Trophoblast cell (in vitro differentiated cells and primary cell): ENCODE data around the gene LAMA5.
A peak's percentile ranks its signal among the peaks of the same experiment; 100 is the strongest.

Experiments
- DNase-seq, 2 donors: peaks; one replicate each; pipeline ENCODE4 v3.0.0-alpha.2; 2016
- H2AFZ ChIP-seq: 2 replicates; pipeline ENCODE4 v1.6.1; 2013; ENCODE audit warnings: low read length, moderate library complexity, mild to moderate bottlenecking; ENCODE audit not compliant: insufficient read depth, poor library complexity
- H2AK5ac ChIP-seq: 2 replicates; pipeline ENCODE4 v1.6.1; 2013; ENCODE audit warnings: mild to moderate bottlenecking, low read length
- H2BK120ac ChIP-seq: 2 replicates; pipeline ENCODE4 v1.6.1; 2013; ENCODE audit warnings: low read length, mild to moderate bottlenecking, moderate library complexity; ENCODE audit not compliant: insufficient read depth, poor library complexity
- H2BK12ac ChIP-seq: 2 replicates; pipeline ENCODE4 v1.6.1; 2013; ENCODE audit warnings: mild to moderate bottlenecking, low read length, moderate library complexity
- H2BK5ac ChIP-seq: 2 replicates; pipeline ENCODE4 v1.6.1; 2013; ENCODE audit warnings: low read length, low read depth, moderate library complexity, mild to moderate bottlenecking; ENCODE audit not compliant: poor library complexity
- H3K14ac ChIP-seq: 2 replicates; pipeline ENCODE4 v1.6.1; 2013; ENCODE audit warnings: mild to moderate bottlenecking, low read length
- H3K18ac ChIP-seq: 2 replicates; pipeline ENCODE4 v1.6.1; 2013; ENCODE audit warnings: mild to moderate bottlenecking, low read length
- H3K23ac ChIP-seq: 2 replicates; pipeline ENCODE4 v1.6.1; 2013; ENCODE audit warnings: low read length
- H3K27ac ChIP-seq: 2 replicates; pipeline ENCODE4 v1.5.1; 2013; ENCODE audit warnings: low read depth, mild to moderate bottlenecking, inconsistent platforms, low read length, moderate library complexity
- H3K27me3 ChIP-seq: 2 replicates; pipeline ENCODE4 v1.6.1; 2013; ENCODE audit warnings: inconsistent platforms, mild to moderate bottlenecking, low read length, moderate library complexity; ENCODE audit not compliant: insufficient read depth
- H3K36me3 ChIP-seq, 2 experiments: 1 replicate in 1 of 2; 2 replicates in 1 of 2; pipeline ENCODE4 v1.6.1; 2013; ENCODE audit warnings: low read length in 2 of 2, mild to moderate bottlenecking in 2 of 2, moderate library complexity in 1 of 2; ENCODE audit not compliant: insufficient read depth in 2 of 2, control insufficient read depth in 1 of 2
- H3K4ac ChIP-seq: 2 replicates; pipeline ENCODE4 v1.6.1; 2013; ENCODE audit warnings: low read depth, mild to moderate bottlenecking, low read length, moderate library complexity
- H3K4me1 ChIP-seq, 2 experiments: 1 replicate in 1 of 2; 2 replicates in 1 of 2; pipeline ENCODE4 v1.6.1; 2013; ENCODE audit warnings: low read length in 2 of 2, mild to moderate bottlenecking in 2 of 2, moderate library complexity in 1 of 2; ENCODE audit not compliant: insufficient read depth in 2 of 2, control insufficient read depth in 1 of 2
- H3K4me2 ChIP-seq: 2 replicates; pipeline ENCODE4 v1.6.1; 2013; ENCODE audit warnings: inconsistent platforms, mild to moderate bottlenecking, low read length, moderate library complexity
- H3K4me3 ChIP-seq: 2 replicates; pipeline ENCODE4 v1.5.1; 2013; ENCODE audit warnings: mild to moderate bottlenecking, low read depth, low read length, inconsistent platforms
- H3K79me1 ChIP-seq: one replicate; pipeline ENCODE4 v1.6.1; 2013; ENCODE audit warnings: low read length
- H3K79me2 ChIP-seq: 2 replicates; pipeline ENCODE4 v1.6.1; 2013; ENCODE audit warnings: low read length, mild to moderate bottlenecking; ENCODE audit not compliant: control insufficient read depth, insufficient read depth, poor library complexity
- H3K9ac ChIP-seq: 2 replicates; pipeline ENCODE4 v1.6.1; 2013; ENCODE audit warnings: mild to moderate bottlenecking, low read length
- H3K9me3 ChIP-seq: 2 replicates; pipeline ENCODE4 v1.6.1; 2013; ENCODE audit warnings: low read depth, mild to moderate bottlenecking, control low read depth, inconsistent platforms, low read length; ENCODE audit not compliant: insufficient read depth
- H4K12ac ChIP-seq: 2 replicates; pipeline ENCODE4 v1.6.1; 2013; ENCODE audit warnings: low read depth, mild to moderate bottlenecking, low read length, moderate library complexity
- H4K8ac ChIP-seq: 2 replicates; pipeline ENCODE4 v1.6.1; 2013; ENCODE audit warnings: low read depth, mild to moderate bottlenecking, low read length, moderate library complexity
- H4K91ac ChIP-seq: one replicate; pipeline ENCODE4 v1.6.1; 2013; ENCODE audit warnings: low read depth, mild to moderate bottlenecking, low read length, moderate library complexity
- WGBS: extraction: QIAGEN DNeasy Blood & Tissue Kit; methylation state at CpG from one replicate; pipeline ENCODE4 v1.1.7; 2013; ENCODE audit warnings: missing lambda C conversion rate; ENCODE audit not compliant: insufficient read length, insufficient coverage; ENCODE audit errors: extremely low coverage; 5-methylcytosine and 5-hydroxymethylcytosine counted together

LAMA5 gene

DNA sequence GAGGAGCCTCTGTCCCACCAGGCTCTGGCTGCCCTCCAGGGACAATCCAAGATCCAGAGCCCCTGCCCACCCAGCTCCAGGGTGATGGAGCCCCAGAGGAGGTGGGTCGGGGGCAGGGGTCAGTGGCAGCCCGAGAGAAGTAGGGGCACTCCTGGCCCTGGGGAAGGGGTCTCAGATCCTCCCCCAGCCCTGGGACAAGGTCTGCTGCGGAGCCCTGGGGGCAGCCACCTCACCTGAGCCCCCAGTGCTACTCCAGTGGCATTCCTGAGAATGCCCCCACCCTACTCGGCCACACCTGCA is 2.7 kb upstream of the LAMA5 start:
- H3K4me2 ChIP-seq, result no peak overlapping the region
- no CpG with 5 or more reads among the region's 4 CpGs for WGBS
- H2BK120ac ChIP-seq, result peak overlapping the region; percentile 55
- peaks cover 1 to 4% of the 10 kb centered on the region in 2 experiments for H3K36me3 ChIP-seq
- no peak overlapping the region for H3K4me3 ChIP-seq
- DNase-seq, result no peak
- peak overlapping the region; percentile 74 for H2BK12ac ChIP-seq
- no peaks in the 10 kb centered on the region for H3K27me3 ChIP-seq
- no peak overlapping the region for H3K27ac ChIP-seq
- H3K4me1 ChIP-seq, result peaks cover 40 to 43% of the 10 kb centered on the region in 2 experiments
- peak overlapping the region; percentile 71 for H4K91ac ChIP-seq
- no peak overlapping the region for H3K23ac ChIP-seq
- no peak overlapping the region for H4K12ac ChIP-seq
- no peak overlapping the region for H2AFZ ChIP-seq
- H2AK5ac ChIP-seq, result peak overlapping the region; percentile 75
- H2BK5ac ChIP-seq, result peak overlapping the region; percentile 14
- peak overlapping the region; percentile 30 for H3K18ac ChIP-seq
- no peaks in the 10 kb centered on the region for H3K9me3 ChIP-seq
- peak overlapping the region; percentile 40 for H4K8ac ChIP-seq
- peaks cover 35% of the 10 kb centered on the region for H3K79me1 ChIP-seq
- peaks cover 16% of the 10 kb centered on the region for H3K79me2 ChIP-seq
- peak overlapping the region; percentile 21 for H3K4ac ChIP-seq
- H3K14ac ChIP-seq, result peak overlapping the region; percentile 26
- no peak overlapping the region for H3K9ac ChIP-seq

DNA sequence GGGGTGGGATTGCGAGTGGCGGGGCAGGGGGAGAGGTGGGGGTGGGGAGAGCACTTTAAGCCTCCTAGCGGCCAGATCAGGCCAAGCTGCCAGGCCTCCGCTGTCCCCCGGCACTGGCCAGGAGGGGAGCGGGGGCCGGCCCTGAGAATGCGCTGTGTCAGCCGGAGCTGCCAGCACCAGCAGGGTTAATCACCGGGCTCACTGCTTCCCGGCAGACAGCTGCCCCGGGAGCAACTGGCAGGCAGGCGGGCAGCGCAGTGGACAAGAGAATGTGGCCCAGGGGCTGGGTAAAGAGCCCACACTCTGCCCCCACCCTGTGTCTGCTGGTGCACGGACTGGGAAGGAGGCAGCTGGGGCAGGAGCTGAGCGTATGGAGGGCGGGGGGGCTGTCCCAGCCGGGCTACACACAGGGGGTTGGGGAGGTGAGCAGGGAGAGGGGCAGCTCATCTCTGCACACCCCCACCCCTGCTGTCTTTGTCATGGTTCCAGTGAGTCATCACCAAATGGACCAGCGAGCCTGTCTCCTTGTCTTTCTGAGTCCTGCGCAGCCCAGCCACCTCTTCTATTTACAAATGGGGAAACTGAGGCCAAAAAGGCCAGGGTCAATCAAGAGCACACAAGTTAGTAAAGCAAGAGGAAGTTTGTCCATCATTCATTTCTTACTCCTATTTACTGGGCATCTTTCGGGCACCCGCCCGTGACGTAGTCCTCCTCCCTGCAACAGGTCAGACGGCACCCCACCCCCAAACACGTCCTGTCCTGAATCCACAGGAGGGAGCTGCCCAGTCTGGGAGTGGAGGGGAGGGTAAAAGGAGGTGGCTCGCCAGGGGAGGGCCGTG is 2.1 kb upstream of the LAMA5 start:
- Histone ChIP-seq H2AFZ (peak overlapping the region; percentile 58), H3K27ac (no peak overlapping the region), H2AK5ac (peak overlapping the region; percentile 75), H3K79me1 (peaks cover 35% of the 10 kb centered on the region), H3K4me3 (no peak overlapping the region), H3K23ac (no peak overlapping the region), H4K12ac (no peak overlapping the region), H3K4me2 (peak overlapping the region; percentile 73), H4K8ac (peak overlapping the region; percentile 40), H2BK120ac (peak overlapping the region; percentile 75), H3K4me1 (peaks cover 46 to 48% of the 10 kb centered on the region in 2 experiments), H3K36me3 (peaks cover 2 to 6% of the 10 kb centered on the region in 2 experiments), H3K79me2 (peaks cover 21% of the 10 kb centered on the region), H2BK5ac (peak overlapping the region; percentile 14), H3K18ac (peak overlapping the region; percentile 30), H3K27me3 (no peaks in the 10 kb centered on the region), H3K9ac (no peak overlapping the region), H4K91ac (peak overlapping the region; percentile 92), H3K14ac (peak overlapping the region; percentile 28), H3K4ac (peak overlapping the region; percentile 21), H3K9me3 (no peaks in the 10 kb centered on the region), H2BK12ac (peak overlapping the region; percentile 75)
- peak; percentile 42 to 54 for DNase-seq
- no CpG with 5 or more reads among the region's 28 CpGs for WGBS

DNA sequence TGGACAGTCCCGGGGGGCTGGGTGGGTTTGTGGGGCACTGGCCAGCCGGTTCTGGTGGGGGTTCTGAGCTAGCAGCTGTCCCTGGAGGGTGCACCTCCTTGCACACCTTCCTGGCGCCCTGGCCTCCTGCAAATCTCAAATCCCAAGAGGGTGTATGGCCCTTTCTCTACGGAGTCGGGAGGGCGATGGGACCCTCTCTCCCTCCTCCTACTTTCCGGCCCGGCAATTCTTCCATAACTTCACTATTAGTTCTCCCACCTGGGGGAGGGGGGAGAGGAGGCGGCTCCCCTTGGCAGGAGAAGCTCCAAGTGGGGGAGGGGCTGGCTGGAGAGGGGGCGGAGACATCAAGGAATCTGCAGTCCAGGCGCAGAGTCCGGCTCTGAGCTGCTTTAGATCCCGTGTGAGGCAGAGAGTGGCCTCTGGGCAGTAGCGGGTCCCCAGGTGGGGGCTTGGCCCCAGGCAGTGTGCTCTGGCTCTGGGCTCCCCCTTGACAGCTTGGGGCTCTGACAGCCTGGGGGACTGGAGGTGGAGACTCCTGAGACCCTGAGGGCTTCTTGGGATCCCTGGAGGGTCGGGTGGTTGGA is 1.4 kb upstream of the LAMA5 start:
- Histone ChIP-seq H2AFZ (peak overlapping the region; percentile 58), H4K12ac (no peak overlapping the region), H3K23ac (no peak overlapping the region), H2AK5ac (peak overlapping the region; percentile 77), H4K91ac (peak overlapping the region; percentile 92), H3K14ac (peak overlapping the region; percentile 72), H3K27ac (peak overlapping the region; percentile 59), H3K27me3 (no peaks in the 10 kb centered on the region), H2BK5ac (no peak overlapping the region), H4K8ac (peak overlapping the region; percentile 60), H3K79me2 (peaks cover 28% of the 10 kb centered on the region), H3K4me3 (no peak overlapping the region), H3K79me1 (peaks cover 35% of the 10 kb centered on the region), H3K9ac (no peak overlapping the region), H3K18ac (peak overlapping the region; percentile 67), H3K4me1 (peaks cover 50 to 55% of the 10 kb centered on the region in 2 experiments), H3K36me3 (peaks cover 5 to 6% of the 10 kb centered on the region in 2 experiments), H3K4ac (peak overlapping the region; percentile 53), H2BK12ac (peak overlapping the region; percentile 37), H3K4me2 (peak overlapping the region; percentile 73), H3K9me3 (no peaks in the 10 kb centered on the region), H2BK120ac (peak overlapping the region; percentile 75)
- no CpG with 5 or more reads among the region's 15 CpGs for WGBS
- DNase-seq, result peak in 1 of 2 donors; percentile 41

DNA sequence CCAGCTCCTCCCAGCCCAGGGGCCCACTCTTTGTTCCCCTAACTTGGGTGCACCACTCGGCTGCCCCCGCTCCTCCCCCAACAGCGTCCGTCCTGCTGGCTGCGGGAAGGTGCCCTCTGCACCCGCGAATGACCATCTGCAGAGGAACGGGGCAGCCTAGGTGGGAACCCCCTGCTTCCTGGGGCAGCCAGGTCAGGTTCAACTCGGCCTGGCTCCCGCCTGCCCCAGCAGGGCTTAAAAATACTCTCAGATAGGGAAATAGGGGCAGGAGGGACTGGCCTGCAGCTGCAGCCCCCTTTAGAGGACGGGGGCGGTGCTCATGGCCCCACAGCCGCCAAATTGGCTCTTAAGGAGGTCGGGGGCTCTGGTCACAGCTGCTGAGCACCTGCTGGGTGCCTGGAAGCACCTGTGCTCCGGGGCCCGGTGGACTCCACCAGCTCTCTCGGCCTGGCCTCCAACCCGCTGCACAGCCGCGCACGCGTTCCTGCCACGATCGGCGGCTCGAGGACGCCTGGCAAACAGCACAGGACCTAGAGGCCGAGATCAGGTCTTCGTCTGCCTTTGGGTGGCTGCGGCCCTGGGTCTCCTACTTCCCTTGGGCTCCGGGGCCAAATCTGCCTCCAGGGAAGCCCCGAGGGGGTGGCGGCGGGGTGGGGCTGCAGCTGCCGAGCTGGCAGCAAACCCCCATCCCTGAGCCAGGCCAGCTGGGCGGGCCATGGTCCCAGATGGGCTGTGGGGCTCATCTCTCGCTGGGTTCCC is 700 bp upstream of the LAMA5 start:
- peak overlapping the region; percentile 60 for H4K8ac ChIP-seq
- peak overlapping the region; percentile 77 for H2AK5ac ChIP-seq
- H3K79me2 ChIP-seq, result peaks cover 28% of the 10 kb centered on the region
- peak overlapping the region; percentile 50 for H2BK120ac ChIP-seq
- peak overlapping the region; percentile 33 for H3K4me3 ChIP-seq
- H3K4me1 ChIP-seq, result peaks cover 53 to 62% of the 10 kb centered on the region in 2 experiments
- peak overlapping the region; percentile 73 for H3K4me2 ChIP-seq
- peak overlapping the region; percentile 58 for H2AFZ ChIP-seq
- peak overlapping the region; percentile 53 for H3K4ac ChIP-seq
- DNase-seq, result peak; percentile 75 to 82
- peak overlapping the region; percentile 92 for H4K91ac ChIP-seq
- peak overlapping the region; percentile 54 for H2BK5ac ChIP-seq
- H3K18ac ChIP-seq, result peak overlapping the region; percentile 89
- peak overlapping the region; percentile 45 for H4K12ac ChIP-seq
- peak overlapping the region; percentile 39 for H2BK12ac ChIP-seq
- no peaks in the 10 kb centered on the region for H3K9me3 ChIP-seq
- WGBS, result no CpG with 5 or more reads among the region's 37 CpGs
- peak overlapping the region; percentile 59 for H3K27ac ChIP-seq
- no peak overlapping the region for H3K9ac ChIP-seq
- H3K79me1 ChIP-seq, result peaks cover 35% of the 10 kb centered on the region
- no peaks in the 10 kb centered on the region for H3K27me3 ChIP-seq
- H3K14ac ChIP-seq, result peak overlapping the region; percentile 63
- no peak overlapping the region for H3K23ac ChIP-seq
- H3K36me3 ChIP-seq, result peaks cover 5 to 6% of the 10 kb centered on the region in 2 experiments
